Measurements from ENCODE around the gene FLCN. TPM values are rescaled to one million over a fixed set of nuclear protein-coding genes. Genes with fewer than 3 reads are reported as not detected.

FLCN gene
- total and polyA plus RNA-seq, 4 donors, result 8.5 to 46.7 (median 28.4) TPM

DNA sequence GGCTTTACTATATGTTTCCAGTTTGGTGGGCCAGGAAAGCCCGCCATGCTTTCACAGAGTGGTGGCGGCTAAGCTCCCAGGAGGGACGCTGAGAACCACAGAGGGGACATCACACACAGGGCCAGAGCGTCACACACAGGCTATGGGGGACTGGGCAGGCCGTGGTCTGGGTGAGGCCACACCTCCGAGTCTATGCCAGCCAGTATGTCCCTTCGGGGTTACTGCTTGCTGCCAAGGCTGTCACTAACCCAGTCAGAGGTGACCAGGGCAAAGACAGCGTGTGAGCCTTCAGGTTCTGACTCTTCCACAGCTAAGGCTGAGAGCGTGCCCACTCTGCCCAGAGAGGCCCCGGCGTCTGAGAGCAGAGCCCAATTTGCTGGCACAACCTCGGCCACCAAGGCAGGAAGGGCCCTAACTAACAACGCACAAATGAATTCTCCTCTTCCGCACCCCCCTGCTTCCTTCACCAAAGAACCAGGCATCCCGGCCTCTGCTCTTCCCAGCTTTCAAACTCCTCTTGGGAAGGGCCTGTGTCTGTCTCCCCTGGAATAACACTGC lies 33.7 kb downstream of the FLCN start:
- no peaks in the 10 kb centered on the region for H3K9me3 ChIP-seq (ENCODE audit: control insufficient read depth in 4 of 4, low read length in 3 of 4)
- H3K4me1 ChIP-seq (ENCODE audit: control insufficient read depth in 4 of 4, insufficient read depth in 4 of 4, low read length in 3 of 4), result peaks cover 9 to 28% (median 21%) of the 10 kb centered on the region in 4 donors
- DNase-seq (ENCODE audit: low spot score), result no peak
- TF ChIP-seq TAF1 (conservative IDR thresholded peaks at IDR 0.05) (no peak), HNF4G (IDR thresholded peaks at IDR 0.05) (no peak), EGR1 (IDR thresholded peaks at IDR 0.05; ENCODE audit: low read depth in 2 of 2) (no peak), RXRA (IDR thresholded peaks at IDR 0.05) (no peak), CTCF (IDR thresholded peaks at IDR 0.05; ENCODE audit: low read depth, low read length, missing input control) (no peak), ATF3 (IDR thresholded peaks at IDR 0.05) (no peak), RAD21 (IDR thresholded peaks at IDR 0.05) (no peak), FOXA1 (IDR thresholded peaks at IDR 0.05) (no peak), YY1 (IDR thresholded peaks at IDR 0.05) (no peak), JUND (IDR thresholded peaks at IDR 0.05) (no peak), SP1 (IDR thresholded peaks at IDR 0.05) (no peak)
- WGBS, result 87% methylated on average over 15 of the region's 15 CpGs
- H3K4me3 ChIP-seq (ENCODE audit: low read depth in 1 of 3, low read length in 3 of 3), result no peak overlapping the region
- no peak overlapping the region for H3K27ac ChIP-seq (ENCODE audit: low read depth in 1 of 2, low read length in 2 of 2)
- H3K9ac ChIP-seq (ENCODE audit: low read depth in 1 of 2, low read length in 2 of 2), result no peak overlapping the region
- no peaks in the 10 kb centered on the region for H3K27me3 ChIP-seq (ENCODE audit: control insufficient read depth in 4 of 4, insufficient read depth in 4 of 4, low read length in 3 of 4)
- H3K36me3 ChIP-seq (ENCODE audit: control insufficient read depth in 4 of 4, insufficient read depth in 3 of 4, low read depth in 1 of 4, low read length in 3 of 4), result peaks cover 1 to 7% (median 4%) of the 10 kb centered on the region in 4 donors

DNA sequence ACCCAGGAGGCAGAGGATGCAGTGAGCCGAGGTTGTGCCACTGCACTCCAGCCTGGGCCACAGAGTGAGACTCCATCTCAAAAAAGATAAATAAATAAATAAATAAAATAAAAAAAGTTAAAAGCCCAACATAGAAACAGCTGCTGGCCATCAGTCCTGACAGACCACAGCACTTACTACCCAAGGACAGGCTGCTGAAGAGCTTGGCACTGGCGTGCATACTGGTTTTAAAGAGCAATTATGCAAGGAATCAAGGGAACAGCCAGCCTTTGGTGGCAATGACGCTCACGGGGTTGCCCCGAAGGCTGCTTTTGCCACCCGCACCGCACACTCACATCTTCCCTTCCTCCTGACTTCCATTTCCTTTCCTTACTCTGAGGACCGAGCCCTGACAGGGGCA lies 35.1 kb downstream of the FLCN start:
- 88% methylated on average over 8 of the region's 8 CpGs for WGBS
- Histone ChIP-seq H3K9ac (ENCODE audit: low read depth in 1 of 2, low read length in 2 of 2) (no peak overlapping the region), H3K4me1 (ENCODE audit: control insufficient read depth in 4 of 4, insufficient read depth in 4 of 4, low read length in 3 of 4) (peaks cover 9 to 28% (median 21%) of the 10 kb centered on the region in 4 donors), H3K4me3 (ENCODE audit: low read depth in 1 of 3, low read length in 3 of 3) (no peak overlapping the region), H3K36me3 (ENCODE audit: control insufficient read depth in 4 of 4, insufficient read depth in 3 of 4, low read depth in 1 of 4, low read length in 3 of 4) (peaks cover 1 to 7% (median 4%) of the 10 kb centered on the region in 4 donors), H3K27ac (ENCODE audit: low read depth in 1 of 2, low read length in 2 of 2) (no peak overlapping the region), H3K27me3 (ENCODE audit: control insufficient read depth in 4 of 4, insufficient read depth in 4 of 4, low read length in 3 of 4) (no peaks in the 10 kb centered on the region), H3K9me3 (ENCODE audit: control insufficient read depth in 4 of 4, low read length in 3 of 4) (no peaks in the 10 kb centered on the region)
- no peak for DNase-seq (ENCODE audit: low spot score)
- no peak for TF ChIP-seq YY1 (IDR thresholded peaks at IDR 0.05)

GRCh38 chr17:17201271-17201670 lies 35.7 kb downstream of the FLCN start:
- Histone ChIP-seq H3K4me1 (ENCODE audit: control insufficient read depth in 4 of 4, insufficient read depth in 4 of 4, low read length in 3 of 4) (peaks cover 9 to 28% (median 17%) of the 10 kb centered on the region in 4 donors), H3K4me3 (ENCODE audit: low read depth in 1 of 3, low read length in 3 of 3) (no peak overlapping the region), H3K9me3 (ENCODE audit: control insufficient read depth in 4 of 4, low read length in 3 of 4) (no peaks in the 10 kb centered on the region), H3K27me3 (ENCODE audit: control insufficient read depth in 4 of 4, insufficient read depth in 4 of 4, low read length in 3 of 4) (no peaks in the 10 kb centered on the region), H3K27ac (ENCODE audit: low read depth in 1 of 2, low read length in 2 of 2) (no peak overlapping the region), H3K9ac (ENCODE audit: low read depth in 1 of 2, low read length in 2 of 2) (no peak overlapping the region), H3K36me3 (ENCODE audit: control insufficient read depth in 4 of 4, insufficient read depth in 3 of 4, low read depth in 1 of 4, low read length in 3 of 4) (peaks cover 1 to 7% (median 4%) of the 10 kb centered on the region in 4 donors)
- WGBS, result 84% methylated on average over 10 of the region's 10 CpGs
- TF ChIP-seq HNF4A (conservative IDR thresholded peaks at IDR 0.05), result no peak
- TF ChIP-seq RXRA (IDR thresholded peaks at IDR 0.05), result no peak
- TF ChIP-seq, protein P1, sequence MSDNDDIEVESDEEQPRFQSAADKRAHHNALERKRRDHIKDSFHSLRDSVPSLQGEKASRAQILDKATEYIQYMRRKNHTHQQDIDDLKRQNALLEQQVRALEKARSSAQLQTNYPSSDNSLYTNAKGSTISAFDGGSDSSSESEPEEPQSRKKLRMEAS (IDR thresholded peaks at IDR 0.05), result no peak
- DNase-seq (ENCODE audit: low spot score), result no peak
